Measurements from ENCODE around the gene UBE2E2.

GRCh38 chr3:23239211-23240068 lies 36.3 kb downstream of the UBE2E2 start:
- no peak for TF ChIP-seq CTCF (optimal IDR thresholded peaks at IDR 0.05 in 1 of 3, IDR thresholded peaks at IDR 0.05 in 1 of 3, conservative IDR thresholded peaks at IDR 0.05 in 1 of 3; ENCODE audit: extremely low read depth in 1 of 3, insufficient read depth in 2 of 3, low read length in 3 of 3)
- TF ChIP-seq EZH2 (IDR thresholded peaks at IDR 0.05; ENCODE audit: low read length), result no peak

Data from keratinocyte (primary cell).